ENCODE data around the gene ZMYND15. TPM values are rescaled to one million over a fixed set of nuclear protein-coding genes. Genes with fewer than 3 reads are reported as not detected.
"Not testable (repeated sequence)": the region's sequence is repeated elsewhere in the genome, so short reads cannot be mapped to it uniquely, and the experiment has no call there.

The ZMYND15 gene
- total RNA-seq, 2 experiments from 2014 or later: not detected

DNA sequence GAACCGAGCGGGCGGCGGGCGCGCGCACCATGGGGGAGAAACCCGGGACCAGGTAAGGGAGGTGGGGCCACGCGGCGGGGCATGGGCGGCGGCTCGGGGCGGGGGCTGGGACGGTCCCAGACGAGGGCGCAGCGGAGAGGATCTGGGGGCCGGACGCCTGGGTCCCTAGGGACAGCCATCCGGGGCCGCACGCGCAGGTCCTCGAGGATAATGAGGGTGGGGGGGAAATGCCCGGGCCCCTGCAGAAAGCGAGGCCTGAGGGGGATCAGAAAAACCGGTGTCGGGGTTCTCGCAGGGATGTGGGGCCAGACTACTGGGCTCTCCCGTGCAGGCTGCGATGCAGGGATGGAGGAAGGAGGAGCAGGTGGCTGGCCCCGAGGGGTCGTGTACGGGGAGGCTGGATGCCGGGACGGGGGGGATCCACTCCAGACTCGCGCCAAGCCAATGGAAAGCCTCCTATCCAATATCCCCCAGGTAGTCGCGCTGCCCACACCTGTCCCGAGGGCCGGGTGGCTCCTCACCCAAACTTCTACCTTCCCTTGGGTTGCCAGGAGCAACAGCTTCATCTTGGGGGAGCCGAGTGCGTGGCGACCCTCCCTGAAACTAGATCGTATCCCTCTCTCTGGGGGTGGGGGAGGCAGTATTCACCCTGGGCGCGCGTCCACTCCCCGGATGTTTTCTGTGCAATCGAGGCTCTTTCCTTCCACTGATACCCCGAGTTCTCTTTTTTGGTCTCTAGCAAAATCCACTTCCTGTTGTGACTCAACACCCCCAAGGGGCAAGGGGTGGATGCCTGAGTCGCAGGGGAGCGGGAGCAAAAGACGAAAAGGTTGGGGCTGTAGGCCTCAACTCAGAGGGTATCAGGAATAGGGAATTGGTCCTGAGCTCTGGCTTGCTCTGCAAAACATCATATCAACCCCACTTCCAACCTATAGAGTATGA is 28.7 kb upstream of the ZMYND15 start:
- Mint-ChIP-seq H3K4me1 (ENCODE audit: low read depth) (peaks cover 47% of the 10 kb centered on the region), H3K27me3 (no peaks in the 10 kb centered on the region), H3K36me3 (ENCODE audit: low read depth) (peaks cover 32% of the 10 kb centered on the region), H3K27ac (peak overlapping the region; percentile 94), H3K4me3 (peak overlapping the region; percentile 98), H3K9me3 (no peaks in the 10 kb centered on the region)
- DNase-seq: peak; percentile 67
- intact Hi-C loops (cut with micrococcal nuclease): no loop called here
- ATAC-seq: no peak
- POLR2A ChIA-PET: interaction anchor here (0.6 to 2.7 kb wide), 11 partner anchors 8 to 229 kb away, joined by 3 to 17 read pairs (median 5); partner anchors contain the start of genes MED11, PELP1, RNF167 and SLC25A11
- CTCF ChIA-PET: interaction anchor here (0.7 to 2.1 kb wide), 6 partner anchors 9 to 203 kb away, joined by 3 to 13 read pairs (median 4); partner anchors contain the start of gene MED11
- no peak for TF ChIP-seq CTCF (IDR thresholded peaks at IDR 0.05)

DNA sequence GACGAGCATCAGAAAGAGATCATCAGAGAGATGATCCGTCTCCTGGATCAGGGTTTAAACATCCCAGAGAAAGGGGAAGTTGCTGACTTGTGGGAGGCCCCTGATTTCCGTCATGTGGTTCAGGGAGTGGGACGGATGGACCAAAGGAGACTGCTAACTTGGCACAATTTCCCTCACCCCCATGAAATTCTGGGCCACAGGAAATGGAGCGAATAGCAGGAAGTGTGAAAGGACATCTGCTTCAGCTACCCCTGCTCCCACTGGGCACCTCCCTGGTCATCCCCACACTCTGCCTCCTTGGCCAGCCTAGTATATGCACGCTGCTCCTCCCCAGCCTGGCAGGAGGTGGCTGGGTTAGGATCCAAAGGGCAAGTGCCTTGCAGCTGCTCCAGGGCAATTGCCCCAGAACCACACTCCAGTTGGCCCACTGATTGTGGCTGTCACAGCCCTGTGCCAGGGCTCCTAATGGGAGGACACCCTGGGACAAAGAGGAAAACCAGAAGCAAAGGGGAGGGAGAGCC is 27.9 kb upstream of the ZMYND15 start:
- ChIA-PET CTCF (no interaction called here), POLR2A (interaction anchor here (0.6 to 2.7 kb wide), 6 partner anchors 8 to 189 kb away, joined by 3 to 17 read pairs (median 6); partner anchors contain the start of genes MED11 and PELP1)
- Mint-ChIP-seq H3K36me3 (ENCODE audit: low read depth) (peaks cover 30% of the 10 kb centered on the region), H3K4me3 (peak overlapping the region; percentile 98), H3K4me1 (ENCODE audit: low read depth) (peaks cover 46% of the 10 kb centered on the region), H3K9me3 (no peaks in the 10 kb centered on the region), H3K27ac (peak overlapping the region; percentile 94), H3K27me3 (no peaks in the 10 kb centered on the region)
- intact Hi-C loops (cut with micrococcal nuclease): no loop called here
- DNase-seq (peak; percentile 17), ATAC-seq (no peak)
- no peak for TF ChIP-seq CTCF (IDR thresholded peaks at IDR 0.05)

- Mint-ChIP-seq H3K36me3 (ENCODE audit: low read depth) (peaks cover 37% of the 10 kb centered on the region), H3K27me3 (no peaks in the 10 kb centered on the region), H3K4me1 (ENCODE audit: low read depth) (peaks cover 50% of the 10 kb centered on the region), H3K4me3 (peak overlapping the region; percentile 98), H3K27ac (peak overlapping the region; percentile 94), H3K9me3 (no peaks in the 10 kb centered on the region)
- POLR2A ChIA-PET: interaction anchor here (0.7 to 2.7 kb wide), 5 partner anchors 8 to 78 kb away, joined by 3 to 17 read pairs (median 7); partner anchors contain the start of genes MED11 and PELP1
- TF ChIP-seq CTCF (IDR thresholded peaks at IDR 0.05): no peak
- ATAC-seq (no peak), DNase-seq (no peak)
- intact Hi-C loops (cut with micrococcal nuclease): no loop called here
- CTCF ChIA-PET: interaction anchor here (1.0 kb wide), 1 partner anchor 78 kb away, joined by 3 read pairs; no protein-coding TSS in a partner anchor
Measured at GRCh38 chr17:4712526-4712925, 27.1 kb upstream of the ZMYND15 start.

DNA sequence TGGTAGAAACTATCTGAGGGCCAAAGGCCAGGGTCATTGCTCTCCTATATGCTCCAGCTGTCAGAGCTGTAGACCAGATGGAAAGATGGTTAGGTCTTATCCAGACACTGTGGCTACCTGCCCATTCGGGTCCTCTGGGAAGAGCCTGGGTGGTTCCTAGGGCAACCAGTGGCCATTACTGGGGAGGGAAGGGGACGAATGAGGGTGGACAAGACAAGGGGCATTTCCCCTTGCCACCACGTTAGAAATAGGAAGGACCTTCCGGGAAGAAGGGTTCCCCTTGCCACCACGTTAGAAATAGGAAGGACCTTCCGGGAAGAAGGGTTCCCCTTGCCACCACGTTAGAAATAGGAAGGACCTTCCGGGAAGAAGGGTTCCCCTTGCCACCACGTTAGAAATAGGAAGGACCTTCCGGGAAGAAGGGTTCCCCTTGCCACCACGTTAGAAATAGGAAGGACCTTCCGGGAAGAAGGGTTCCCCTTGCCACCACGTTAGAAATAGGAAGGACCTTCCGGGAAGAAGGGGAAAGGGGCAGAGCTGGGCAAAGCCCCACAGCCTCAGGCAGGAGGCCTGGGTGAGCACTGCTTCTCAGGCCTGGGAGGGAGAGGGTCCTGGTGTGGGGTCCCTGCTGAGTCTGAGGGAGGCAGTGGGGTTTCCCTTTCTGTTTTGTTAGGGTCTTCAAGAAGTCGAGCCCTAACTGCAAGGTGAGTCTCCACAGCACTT is 25.1 kb upstream of the ZMYND15 start:
- H3K4me3 Mint-ChIP-seq: peak overlapping the region; percentile 74
- intact Hi-C loops (cut with micrococcal nuclease); H3K9me3 Mint-ChIP-seq; DNase-seq; ATAC-seq; H3K27me3 Mint-ChIP-seq: not testable (repeated sequence)
- H3K36me3 Mint-ChIP-seq (ENCODE audit: low read depth): peaks cover 48% of the 10 kb centered on the region
- ChIA-PET CTCF (interaction anchor here (0.8 to 1.3 kb wide), 6 partner anchors 11 to 294 kb away, joined by 3 to 5 read pairs (median 4); partner anchors contain the start of genes CHRNE and PSMB6), POLR2A (interaction anchor here (0.6 to 1.5 kb wide), 3 partner anchors 11 to 60 kb away, joined by 3 to 5 read pairs (median 4); no protein-coding TSS in a partner anchor)
- peaks cover 44% of the 10 kb centered on the region for H3K4me1 Mint-ChIP-seq (ENCODE audit: low read depth)
- peak overlapping the region; percentile 93 for H3K27ac Mint-ChIP-seq

All from activated CD8-positive, alpha-beta T cell treated with anti-CD3 and anti-CD28 coated beads for 36 hours (primary cell).